Stomach (tissue), 9 donors: Measurements from ENCODE around the gene ADM5. TPM values are rescaled to one million over a fixed set of nuclear protein-coding genes. Genes with fewer than 3 reads are reported as not detected.

Experiments used
- DNase-seq, 2 donors: peaks; one replicate each; pipeline versions ENCODE4 v3.0.0 to v3.0.0-alpha.2; 2013 to 2019
- H3K27ac ChIP-seq, 5 donors: fragments of 200-600 bp in 4 of 5; sonication (generic) in 4 of 5; one replicate each; pipeline ENCODE4 v1.5.1; 2013 to 2019; ENCODE audit warnings: mild to moderate bottlenecking in 1 of 5, moderate library complexity in 1 of 5
- H3K27me3 ChIP-seq, 3 donors: fragments of 200-600 bp; sonication (generic); one replicate each; pipeline ENCODE4 v1.5.1; 2017 to 2019; ENCODE audit warnings: mixed run types in 1 of 3
- H3K36me3 ChIP-seq, 4 donors: fragments of 200-600 bp; sonication (generic); 1 replicate in 3 of 4; 2 replicates in 1 of 4; pipeline ENCODE4 v1.5.1; 2016 to 2019
- H3K4me1 ChIP-seq, 4 donors: fragments of 200-600 bp; sonication (generic); one replicate each; pipeline ENCODE4 v1.5.1; 2016 to 2019
- H3K4me3 ChIP-seq, 4 donors: fragments of 200-600 bp; sonication (generic) in 3 of 4; one replicate each; pipeline ENCODE4 v1.5.1; 2016 to 2019; ENCODE audit warnings: mild to moderate bottlenecking in 1 of 4
- H3K9me3 ChIP-seq, 4 donors: fragments of 200-600 bp; sonication (generic); one replicate each; pipeline ENCODE4 v1.5.1; 2016 to 2019
- CTCF ChIP-seq, 7 experiments: fragments of 450-650 bp in 4 of 7; fragments of 200-600 bp in 3 of 7; sonication (generic) in 3 of 7; IDR thresholded peaks; one replicate each; pipeline ENCODE4 v1.5.1; 2016 to 2019; ENCODE audit warnings: antibody characterized with exemption in 7 of 7, control low read depth in 2 of 7, mild to moderate bottlenecking in 1 of 7
- EP300 ChIP-seq: sonication (generic); formaldehyde crosslinking; IDR thresholded peaks from one replicate; pipeline ENCODE4 v1.6.1; 2017; ENCODE audit warnings: antibody characterized with exemption
- POLR2A ChIP-seq, 4 donors: fragments of 450-650 bp; IDR thresholded peaks; one replicate each; pipeline ENCODE4 v1.6.1; 2016; ENCODE audit warnings: antibody characterized with exemption in 4 of 4, control low read depth in 2 of 4, mild to moderate bottlenecking in 1 of 4, moderate library complexity in 1 of 4
- POLR2AphosphoS5 ChIP-seq, 3 donors: sonication (generic); formaldehyde crosslinking; IDR thresholded peaks; one replicate each; pipeline ENCODE4 v1.6.1; 2016; ENCODE audit warnings: antibody characterized with exemption in 3 of 3
- WGBS, 5 donors: extraction: QIAGEN DNeasy Blood & Tissue Kit in 3 of 5; methylation state at CpG; one replicate each; pipeline versions ENCODE4 v1.1.5 to v1.1.7; 2013 to 2018; 5-methylcytosine and 5-hydroxymethylcytosine counted together
- intact Hi-C: fragments of 100-400 bp; cut with DNase I; formaldehyde crosslinking; loops from one replicate; pipeline ENCODE4 v1.15.1; 2023; ENCODE audit warnings: low total_unique reads
- polyA plus RNA-seq, 3 donors: library from polyadenylated mRNA; stranded (reverse); fragments of 200-250 nt; gene quantifications; one replicate each; pipeline ENCODE4 v1.2.3, GENCODE V29; 2013
- total RNA-seq, 5 donors: library from RNA; depleted of rRNA; stranded (reverse); fragments of >200 nt; gene quantifications; one replicate each; pipeline versions ENCODE4 v1.1.0 to v1.2.3, GENCODE V29; 2014 to 2016
- donor health status: healthy with polysubstance abuse.
- donor health status: Bipolar disorder and iron deficiency.
- donor health status: healthy.

The ADM5 gene
- total and polyA plus RNA-seq, 8 donors = 0.61 to 2.5 (median 1.1) TPM; not detected in 3

GRCh38 chr19:49666120-49666444 is 23.3 kb upstream of the ADM5 start:
- WGBS, 5 donors = 0 to 10% (median 1%) methylated on average over 8 to 9 of the region's 9 CpGs
- peak overlapping the region; percentile 15 to 96 (median 92) for H3K27ac ChIP-seq
- peaks cover 20 to 48% (median 37%) of the 10 kb centered on the region in 4 donors for H3K36me3 ChIP-seq
- peak overlapping the region; percentile 69 to 88 (median 82) for H3K4me3 ChIP-seq
- peaks cover 22 to 36% (median 31%) of the 10 kb centered on the region in 4 donors for H3K4me1 ChIP-seq
- H3K27me3 ChIP-seq = no peaks in the 10 kb centered on the region
- DNase-seq = no peak
- no peaks in the 10 kb centered on the region for H3K9me3 ChIP-seq
- intact Hi-C loops = no loop called here
- TF ChIP-seq EP300 (no peak), POLR2A (IDR thresholded peaks at IDR 0.05) (no peak), POLR2AphosphoS5 (IDR thresholded peaks at IDR 0.05) (no peak), CTCF (IDR thresholded peaks at IDR 0.05) (no peak)

- WGBS, 5 donors = 78 to 96% (median 91%) methylated on average over 2 of the region's 2 CpGs
- TF ChIP-seq POLR2AphosphoS5 (IDR thresholded peaks at IDR 0.05) (no peak), CTCF (IDR thresholded peaks at IDR 0.05) (no peak), EP300 (no peak)
- H3K27ac ChIP-seq = no peak overlapping the region
- DNase-seq = no peak
- intact Hi-C loops = no loop called here
- no peaks in the 10 kb centered on the region for H3K27me3 ChIP-seq
- H3K9me3 ChIP-seq = no peaks in the 10 kb centered on the region
- no peak overlapping the region for H3K4me3 ChIP-seq
- peaks cover 25 to 42% (median 40%) of the 10 kb centered on the region in 4 donors for H3K4me1 ChIP-seq
- H3K36me3 ChIP-seq = peaks cover 6 to 34% (median 23%) of the 10 kb centered on the region in 4 donors
These were observed 21.9 kb upstream of the ADM5 start for GRCh38 chr19:49667473-49667872.

- Histone ChIP-seq H3K9me3 (no peaks in the 10 kb centered on the region), H3K36me3 (peaks cover 0 to 26% (median 14%) of the 10 kb centered on the region in 4 donors), H3K27me3 (no peaks in the 10 kb centered on the region), H3K27ac (no peak overlapping the region), H3K4me1 (peaks cover 12 to 28% (median 27%) of the 10 kb centered on the region in 4 donors), H3K4me3 (no peak overlapping the region)
- no peak for DNase-seq
- WGBS, 5 donors = 81 to 95% (median 91%) methylated on average over 3 of the region's 3 CpGs
- TF ChIP-seq EP300 = no peak
- no peak for TF ChIP-seq POLR2A (IDR thresholded peaks at IDR 0.05)
- no peak for TF ChIP-seq POLR2AphosphoS5 (IDR thresholded peaks at IDR 0.05)
- intact Hi-C loops = no loop called here
These were observed 19.9 kb upstream of the ADM5 start for GRCh38 chr19:49669516-49669915.

GRCh38 chr19:49672131-49672919 is 17.1 kb upstream of the ADM5 start:
- intact Hi-C loops = no loop called here
- peaks cover 9 to 27% (median 21%) of the 10 kb centered on the region in 4 donors for H3K4me1 ChIP-seq
- H3K9me3 ChIP-seq = no peaks in the 10 kb centered on the region
- H3K27me3 ChIP-seq = no peaks in the 10 kb centered on the region
- peaks cover 0 to 25% (median 14%) of the 10 kb centered on the region in 4 donors for H3K36me3 ChIP-seq
- H3K27ac ChIP-seq = peak overlapping the region; percentile 21 to 77 (median 56)
- WGBS, 5 donors = 20 to 32% (median 24%) methylated on average over 22 to 28 of the region's 28 CpGs
- H3K4me3 ChIP-seq = no peak overlapping the region
- no peak for TF ChIP-seq EP300
- TF ChIP-seq POLR2AphosphoS5 (IDR thresholded peaks at IDR 0.05) = peak in 1 of 3 donors; percentile 46
- TF ChIP-seq CTCF (IDR thresholded peaks at IDR 0.05) = peak in 5 of 7 experiments; percentile 86 to 92 (median 90)
- no peak for TF ChIP-seq POLR2A (IDR thresholded peaks at IDR 0.05)
- peak; percentile 81 to 90 for DNase-seq
